Activated naive CD4-positive, alpha-beta T cell treated with anti-CD3 and anti-CD28 coated beads, Interleukin-2, amount 50 U/mL, for 72 hours (primary cell): ENCODE data around the gene GADD45G. TPM values are rescaled to one million over a fixed set of nuclear protein-coding genes. Genes with fewer than 3 reads are reported as not detected.

Source experiments
- ATAC-seq, 2 donors: fragments of 150-1000 bp; cut with Tn5 transposase; 2 replicates each; pipeline ENCODE4 v1.10.0; 2021; ENCODE audit warnings: mild to moderate bottlenecking in 2 of 2, moderate library complexity in 2 of 2
- DNase-seq, 2 donors: peaks; one replicate each; pipeline ENCODE4 v3.0.0; 2021 to 2022; ENCODE audit warnings: low spot score in 2 of 2
- H3K27ac Mint-ChIP-seq, 2 donors: one replicate each; pipeline ENCODE4 v1.8.0; 2022; ENCODE audit warnings: mild to moderate bottlenecking in 2 of 2, mixed read lengths in 2 of 2
- H3K36me3 Mint-ChIP-seq, 2 donors: one replicate each; pipeline ENCODE4 v1.8.0; 2022; ENCODE audit warnings: mixed read lengths in 2 of 2
- H3K9me3 Mint-ChIP-seq, 2 donors: one replicate each; pipeline ENCODE4 v1.8.0; 2022; ENCODE audit warnings: mixed read lengths in 2 of 2
- total RNA-seq, 2 donors: library from RNA; stranded (reverse); gene quantifications; one replicate each; pipeline ENCODE4 v1.2.3, GENCODE V29; 2022

The GADD45G gene
- total RNA-seq, 2 donors from 2014 or later, result 3.8 to 5.3 TPM

- H3K9me3 Mint-ChIP-seq, result no peaks in the 10 kb centered on the region
- ATAC-seq (no peak), DNase-seq (peak in 1 of 2 donors; percentile 35)
- no peaks in the 10 kb centered on the region for H3K36me3 Mint-ChIP-seq
- no peak overlapping the region for H3K27ac Mint-ChIP-seq
These were observed 2.8 kb upstream of the GADD45G start for GRCh38 chr9:89601856-89602562.

- no peaks in the 10 kb centered on the region for H3K36me3 Mint-ChIP-seq
- ATAC-seq, result peak; percentile 29 to 40
- peak; percentile 85 to 91 for DNase-seq
- H3K27ac Mint-ChIP-seq, result peak overlapping the region in 1 of 2 donors; percentile 68
- H3K9me3 Mint-ChIP-seq, result no peaks in the 10 kb centered on the region
These were observed 1.6 kb upstream of the GADD45G start for GRCh38 chr9:89602978-89603766.

GRCh38 chr9:89603767-89604665 lies 796 bp upstream of the GADD45G start:
- ATAC-seq (peak in 1 of 2 donors; percentile 2), DNase-seq (peak; percentile 60 to 61)
- no peaks in the 10 kb centered on the region for H3K9me3 Mint-ChIP-seq
- H3K36me3 Mint-ChIP-seq, result no peaks in the 10 kb centered on the region
- peak overlapping the region in 1 of 2 donors; percentile 93 for H3K27ac Mint-ChIP-seq

- peak; percentile 58 to 69 for DNase-seq
- H3K27ac Mint-ChIP-seq, result peak overlapping the region; percentile 60 to 93
- H3K9me3 Mint-ChIP-seq, result no peaks in the 10 kb centered on the region
- no peaks in the 10 kb centered on the region for H3K36me3 Mint-ChIP-seq
- ATAC-seq, result peak; percentile 32 to 43
These were observed 745 bp downstream of the GADD45G start for GRCh38 chr9:89605465-89606048.

GRCh38 chr9:89606049-89606623 lies 1.3 kb downstream of the GADD45G start:
- Mint-ChIP-seq H3K27ac (peak overlapping the region in 1 of 2 donors; percentile 93), H3K9me3 (no peaks in the 10 kb centered on the region), H3K36me3 (no peaks in the 10 kb centered on the region)
- peak; percentile 39 to 70 for DNase-seq
- ATAC-seq, result peak; percentile 6 to 27

GRCh38 chr9:89606624-89607311 lies 2.0 kb downstream of the GADD45G start:
- Mint-ChIP-seq H3K36me3 (no peaks in the 10 kb centered on the region), H3K27ac (peak overlapping the region in 1 of 2 donors; percentile 93), H3K9me3 (no peaks in the 10 kb centered on the region)
- ATAC-seq (peak; percentile 48 to 54), DNase-seq (peak; percentile 43 to 57)

GRCh38 chr9:89608641-89609335 lies 4.0 kb downstream of the GADD45G start:
- no peak for ATAC-seq
- no peak overlapping the region for H3K27ac Mint-ChIP-seq
- H3K36me3 Mint-ChIP-seq, result no peaks in the 10 kb centered on the region
- DNase-seq, result peak in 1 of 2 donors; percentile 11
- H3K9me3 Mint-ChIP-seq, result no peaks in the 10 kb centered on the region

- DNase-seq (no peak), ATAC-seq (no peak)
- no peak overlapping the region for H3K27ac Mint-ChIP-seq
- H3K9me3 Mint-ChIP-seq, result no peaks in the 10 kb centered on the region
- no peaks in the 10 kb centered on the region for H3K36me3 Mint-ChIP-seq
These were observed 4.7 kb downstream of the GADD45G start for GRCh38 chr9:89609426-89610006.

- Mint-ChIP-seq H3K27ac (no peak overlapping the region), H3K36me3 (no peaks in the 10 kb centered on the region), H3K9me3 (no peaks in the 10 kb centered on the region)
- DNase-seq (no peak), ATAC-seq (no peak)
These were observed 5.6 kb downstream of the GADD45G start for GRCh38 chr9:89610391-89610925.

- ATAC-seq (no peak), DNase-seq (no peak)
- Mint-ChIP-seq H3K9me3 (no peaks in the 10 kb centered on the region), H3K27ac (no peak overlapping the region), H3K36me3 (no peaks in the 10 kb centered on the region)
These were observed 6.6 kb downstream of the GADD45G start for GRCh38 chr9:89611425-89611824.

- H3K9me3 Mint-ChIP-seq, result no peaks in the 10 kb centered on the region
- ATAC-seq (no peak), DNase-seq (no peak)
- no peak overlapping the region for H3K27ac Mint-ChIP-seq
- H3K36me3 Mint-ChIP-seq, result no peaks in the 10 kb centered on the region
These were observed 7.9 kb downstream of the GADD45G start for GRCh38 chr9:89612566-89613278.

- no peak for DNase-seq
- Mint-ChIP-seq H3K9me3 (no peaks in the 10 kb centered on the region), H3K36me3 (no peaks in the 10 kb centered on the region), H3K27ac (no peak overlapping the region)
- ATAC-seq, result peak in 1 of 2 donors; percentile 63
These were observed 9.4 kb downstream of the GADD45G start for GRCh38 chr9:89613912-89614892.

- no peak overlapping the region for H3K27ac Mint-ChIP-seq
- no peak for DNase-seq
- H3K9me3 Mint-ChIP-seq, result no peaks in the 10 kb centered on the region
- no peak for ATAC-seq
- H3K36me3 Mint-ChIP-seq, result no peaks in the 10 kb centered on the region
These were observed 10.8 kb downstream of the GADD45G start for GRCh38 chr9:89615661-89616060.
